Stimulated activated naive CD4-positive, alpha-beta T cell (primary cell): Measurements from ENCODE around the gene PRDM2.

Experiments
- DNase-seq, 6 experiments: peaks; one replicate each; lab custom pipeline; 2025; lab: John Stamatoyannopoulos, UW

PRDM2 gene

DNA sequence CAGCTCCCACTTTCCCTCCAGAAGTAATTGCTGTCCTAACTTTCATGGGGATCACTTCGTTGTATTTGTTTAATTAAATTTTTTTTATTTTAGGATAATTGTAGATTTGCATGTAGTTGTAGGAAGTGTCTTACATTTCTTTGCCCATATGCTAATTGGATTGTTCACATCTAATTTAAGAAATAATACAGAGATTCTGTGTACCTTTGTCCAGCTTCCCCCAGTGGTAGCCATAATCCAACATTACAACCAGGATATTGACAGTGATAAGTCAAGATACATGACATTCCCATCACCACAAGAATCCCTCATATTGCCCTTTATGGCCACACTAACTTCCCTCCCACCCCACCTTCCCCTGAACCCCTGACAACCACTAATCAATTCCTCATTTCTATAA lies 136.6 kb downstream of the PRDM2 start:
- no peak for DNase-seq

DNA sequence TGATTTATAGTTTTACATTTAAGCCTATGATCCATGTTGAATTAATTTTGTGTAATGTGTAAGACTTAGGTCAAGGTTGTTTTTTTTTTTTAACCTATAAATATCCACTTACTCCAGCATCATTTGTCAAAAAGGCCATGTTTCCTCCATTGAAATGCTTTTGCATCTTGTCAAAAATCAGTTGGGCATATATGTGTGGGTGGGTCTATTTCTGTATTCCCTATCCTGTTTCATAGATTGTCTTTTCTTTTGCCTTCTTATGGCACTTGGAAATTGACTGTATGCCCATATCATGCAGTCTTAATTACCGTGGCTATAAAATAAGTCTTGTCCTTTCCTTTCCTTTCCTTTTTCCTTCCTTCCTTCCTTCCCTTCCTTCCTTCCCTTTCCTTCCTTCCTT lies 138.2 kb downstream of the PRDM2 start:
- no peak for DNase-seq

DNA sequence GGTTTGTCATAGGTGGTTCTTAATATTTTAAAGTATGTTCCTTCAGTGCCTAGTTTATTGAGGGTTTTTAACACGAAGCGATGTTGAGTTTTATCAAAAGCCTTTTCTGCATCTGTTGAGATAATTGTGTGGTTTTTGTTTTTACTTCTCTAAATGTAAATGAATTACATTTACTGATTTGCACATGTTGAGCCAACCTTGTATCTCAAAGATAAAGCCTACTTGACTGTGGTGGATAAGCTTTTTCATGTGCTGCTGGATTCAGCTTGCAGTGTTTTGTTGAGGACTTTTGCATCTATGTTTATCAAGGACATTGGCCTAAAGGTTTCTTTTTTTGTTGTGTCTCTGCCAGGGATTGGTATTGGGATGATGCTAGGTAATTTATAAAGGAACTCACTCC lies 142.5 kb downstream of the PRDM2 start:
- no peak for DNase-seq

DNA sequence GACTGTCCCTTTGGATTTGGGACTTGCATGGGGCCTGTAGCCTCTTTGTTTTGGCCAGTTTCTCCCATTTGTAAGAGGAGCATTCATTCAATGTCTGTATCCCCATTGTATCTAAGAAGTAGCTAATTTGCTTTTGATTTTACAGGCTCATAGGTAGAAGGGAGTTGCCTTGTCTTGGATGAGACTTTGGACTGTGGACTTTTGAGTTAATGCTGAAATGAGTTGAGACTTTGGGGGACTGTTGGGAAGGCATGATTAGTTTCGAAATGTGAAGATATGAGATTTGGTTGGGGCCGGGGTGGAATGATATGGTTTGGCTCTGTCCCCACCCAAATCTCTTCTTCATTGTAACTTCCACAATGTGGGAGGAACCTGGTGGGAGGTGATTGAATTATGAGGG lies 151.7 kb downstream of the PRDM2 start:
- no peak for DNase-seq

DNA sequence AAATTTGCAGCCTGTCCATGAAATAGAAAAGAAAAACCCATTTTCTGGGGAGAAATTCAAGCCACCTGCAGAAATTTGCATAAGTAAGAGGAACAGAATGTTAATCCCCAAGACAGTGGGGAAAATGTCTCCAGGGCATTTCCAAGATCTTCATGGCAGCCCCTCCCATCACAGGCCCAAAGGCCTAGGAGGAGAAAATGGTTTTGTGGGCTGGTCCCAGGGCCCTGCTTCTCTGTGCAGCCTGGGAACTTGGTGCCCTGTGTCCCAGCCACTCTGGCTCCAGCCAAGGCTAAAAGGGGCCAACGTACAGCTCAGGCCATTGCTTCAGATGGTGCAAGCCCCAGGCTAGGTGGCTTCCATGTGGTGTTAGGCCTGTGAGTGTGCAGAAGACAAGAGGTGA lies 155.6 kb downstream of the PRDM2 start:
- no peak for DNase-seq

DNA sequence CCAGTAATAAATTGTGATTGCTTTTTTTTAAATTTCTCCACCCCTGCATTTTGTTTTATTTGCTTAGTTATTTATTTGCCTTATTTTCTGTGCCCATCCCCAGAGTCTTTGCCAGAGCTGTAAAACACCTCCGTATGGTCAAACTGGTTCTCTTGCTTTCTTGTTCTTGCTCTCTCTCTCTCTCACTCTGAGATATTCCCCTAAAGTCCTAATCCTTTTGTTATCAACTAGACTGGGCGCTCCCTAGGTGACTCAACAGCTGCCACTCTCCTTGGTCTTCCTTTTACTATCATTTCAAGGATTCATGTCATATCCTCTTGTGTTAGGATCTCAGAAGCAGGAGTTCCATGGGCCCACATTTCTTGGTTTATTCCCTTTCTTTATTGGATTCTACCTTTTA lies 160.0 kb downstream of the PRDM2 start:
- DNase-seq = no peak

DNA sequence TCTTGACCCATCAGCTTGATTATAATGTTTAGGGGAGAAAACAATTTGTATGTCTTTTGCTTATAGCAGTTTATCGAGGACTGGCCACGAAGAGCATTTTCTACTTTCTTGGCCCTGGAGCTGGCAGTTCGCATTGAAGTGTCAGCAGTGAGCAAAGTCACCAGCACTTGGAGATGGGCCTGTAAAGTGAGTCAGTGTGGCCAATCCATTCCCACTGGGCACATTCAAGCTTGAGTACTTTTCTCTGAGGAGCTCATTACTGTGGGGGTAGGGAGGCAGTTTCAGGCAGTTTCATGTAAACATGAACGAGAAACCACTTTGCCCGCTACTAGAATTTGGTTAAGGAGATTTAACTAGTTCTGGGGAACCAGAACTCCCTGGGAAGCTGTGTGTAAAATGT lies 164.8 kb downstream of the PRDM2 start:
- DNase-seq = no peak

DNA sequence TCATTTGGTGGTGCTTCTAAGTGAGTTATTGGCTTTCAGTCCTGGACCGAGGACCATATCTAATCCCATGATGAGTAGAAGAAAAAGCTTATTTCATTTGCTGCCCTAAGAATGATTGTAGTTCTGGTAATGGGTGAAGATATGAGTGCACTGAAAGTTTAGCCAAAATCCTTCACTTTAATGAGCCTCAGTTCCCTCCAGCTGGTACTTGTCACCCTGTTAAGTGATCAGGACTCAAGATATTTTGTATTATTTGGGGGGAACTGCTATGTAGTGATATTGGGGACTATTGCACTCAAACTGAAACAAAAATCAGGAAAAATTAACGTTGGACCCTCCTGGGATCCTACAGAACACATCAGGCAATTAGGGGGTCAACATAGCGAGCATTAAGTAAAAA lies 165.9 kb downstream of the PRDM2 start:
- DNase-seq = no peak

DNA sequence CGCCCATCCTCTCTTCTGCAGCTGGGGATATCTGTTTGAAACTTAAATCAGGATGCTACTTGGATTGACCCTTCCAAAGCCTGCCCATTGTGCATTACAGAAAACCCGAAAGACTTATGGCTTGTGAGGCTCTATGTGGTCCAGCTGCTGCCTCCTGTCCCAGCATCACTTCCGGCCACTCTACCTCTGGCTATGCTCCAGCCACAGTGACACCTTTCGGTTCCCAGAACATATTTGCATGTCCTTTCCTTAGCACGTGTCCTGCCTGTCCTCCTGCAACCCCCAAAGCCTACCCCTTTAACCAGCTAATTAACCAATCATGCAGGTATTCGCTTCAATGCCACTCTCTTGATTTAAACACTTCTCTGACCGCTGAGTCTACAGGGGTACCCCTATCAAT lies 167.6 kb downstream of the PRDM2 start:
- DNase-seq = no peak

DNA sequence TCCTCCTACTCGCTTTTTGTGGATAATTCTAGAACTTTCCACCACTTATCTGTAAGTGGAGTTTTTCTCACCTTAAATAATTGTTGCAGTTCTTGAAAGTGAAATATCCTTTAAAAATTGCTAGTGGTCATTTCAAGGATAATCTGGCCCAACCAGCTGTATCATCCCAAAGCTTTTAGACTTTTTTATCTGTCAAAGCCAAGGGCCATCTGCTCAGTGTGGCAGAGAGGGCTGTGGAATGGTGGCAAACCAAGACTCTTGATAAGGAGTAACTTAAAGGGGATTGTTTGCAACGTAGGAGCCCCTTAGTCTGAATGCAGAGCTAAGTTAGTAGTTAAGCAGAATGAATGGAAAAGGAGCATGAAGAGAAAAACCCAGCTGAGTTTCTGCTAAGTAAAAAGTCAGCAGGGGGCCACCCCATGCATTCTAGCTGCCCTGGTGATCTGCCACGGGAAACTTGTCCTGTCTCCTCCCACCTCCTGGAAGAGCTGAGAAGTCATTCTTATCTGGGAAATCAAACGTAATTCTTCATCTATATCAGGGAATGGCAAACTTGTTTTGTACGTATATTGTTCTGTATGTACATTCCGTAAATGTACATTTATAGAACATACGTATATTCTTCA lies 169.3 kb downstream of the PRDM2 start:
- DNase-seq = no peak

DNA sequence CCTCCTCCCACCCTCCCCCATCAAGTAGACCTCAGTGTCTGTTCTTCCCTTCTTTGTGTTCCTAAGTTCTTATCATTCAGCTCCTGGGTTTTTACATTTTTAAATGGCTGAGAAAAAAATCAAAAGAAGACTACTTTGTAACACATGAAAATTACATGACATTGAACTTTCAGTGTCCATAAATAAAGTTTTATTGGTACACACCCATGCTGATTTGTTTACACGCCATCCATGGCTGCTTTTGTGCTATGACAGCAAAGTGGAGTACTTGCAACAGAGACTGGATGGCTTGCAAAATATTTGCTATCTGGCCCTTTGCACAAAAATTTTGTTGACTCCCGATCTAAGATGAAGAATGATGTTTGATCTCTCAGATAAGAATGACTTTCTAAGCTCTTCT lies 171.4 kb downstream of the PRDM2 start:
- no peak for DNase-seq

DNA sequence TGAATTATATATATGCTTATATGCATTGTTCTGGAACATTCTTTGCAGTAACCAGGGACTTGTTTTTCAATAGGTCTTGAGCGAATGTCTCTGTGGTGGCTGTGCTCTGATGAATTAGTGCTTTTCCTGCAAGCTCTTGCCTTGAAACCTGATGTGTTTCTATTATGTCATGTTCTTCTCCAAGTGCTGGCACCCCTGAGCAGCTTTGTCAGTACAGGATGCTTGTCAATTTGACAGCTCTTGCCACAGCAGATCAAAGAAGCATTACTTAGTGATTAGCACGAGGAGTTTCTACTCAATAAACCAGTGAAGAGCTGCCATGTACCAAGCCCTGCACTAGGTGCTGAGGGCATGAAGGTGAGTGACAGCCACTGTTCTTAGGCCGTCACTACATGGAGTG lies 171.9 kb downstream of the PRDM2 start:
- no peak for DNase-seq

DNA sequence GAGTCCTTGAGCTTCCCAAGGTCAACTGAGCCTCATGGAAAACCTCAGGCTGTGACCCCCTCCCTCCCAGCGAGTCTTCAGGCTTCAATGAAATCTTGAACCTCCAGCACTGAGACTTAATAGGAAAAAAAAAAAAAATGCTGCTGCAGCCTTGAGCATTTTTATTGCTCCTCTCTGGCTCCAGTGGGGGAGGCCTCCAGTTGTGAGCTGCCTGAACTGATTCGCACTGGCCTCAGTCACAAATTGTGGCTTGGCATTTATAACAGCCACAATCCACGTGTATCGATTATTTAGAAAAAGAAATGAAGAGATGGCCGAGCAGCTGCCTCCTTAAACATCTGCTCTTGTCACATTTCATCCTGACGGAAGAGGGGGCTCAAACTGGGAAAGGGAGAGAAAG lies 173.0 kb downstream of the PRDM2 start:
- DNase-seq = no peak
